Stomach (tissue), 4 donors: ENCODE measurements around the gene SAP30L.

Source experiments
- EP300 ChIP-seq: sonication (generic); formaldehyde crosslinking; IDR thresholded peaks from one replicate; pipeline ENCODE4 v1.6.1; 2017; ENCODE audit warnings: antibody characterized with exemption
- POLR2A ChIP-seq, 4 donors: fragments of 450-650 bp; IDR thresholded peaks; one replicate each; pipeline ENCODE4 v1.6.1; 2016; ENCODE audit warnings: antibody characterized with exemption in 4 of 4, control low read depth in 2 of 4, mild to moderate bottlenecking in 1 of 4, moderate library complexity in 1 of 4
- TF ChIP-seq, protein P1 (sequence below), 7 experiments: fragments of 450-650 bp in 4 of 7; fragments of 200-600 bp in 3 of 7; sonication (generic) in 3 of 7; IDR thresholded peaks; one replicate each; pipeline ENCODE4 v1.5.1; 2016 to 2019; ENCODE audit warnings: antibody characterized with exemption in 7 of 7, control low read depth in 2 of 7, mild to moderate bottlenecking in 1 of 7

- TF ChIP-seq, protein P1, sequence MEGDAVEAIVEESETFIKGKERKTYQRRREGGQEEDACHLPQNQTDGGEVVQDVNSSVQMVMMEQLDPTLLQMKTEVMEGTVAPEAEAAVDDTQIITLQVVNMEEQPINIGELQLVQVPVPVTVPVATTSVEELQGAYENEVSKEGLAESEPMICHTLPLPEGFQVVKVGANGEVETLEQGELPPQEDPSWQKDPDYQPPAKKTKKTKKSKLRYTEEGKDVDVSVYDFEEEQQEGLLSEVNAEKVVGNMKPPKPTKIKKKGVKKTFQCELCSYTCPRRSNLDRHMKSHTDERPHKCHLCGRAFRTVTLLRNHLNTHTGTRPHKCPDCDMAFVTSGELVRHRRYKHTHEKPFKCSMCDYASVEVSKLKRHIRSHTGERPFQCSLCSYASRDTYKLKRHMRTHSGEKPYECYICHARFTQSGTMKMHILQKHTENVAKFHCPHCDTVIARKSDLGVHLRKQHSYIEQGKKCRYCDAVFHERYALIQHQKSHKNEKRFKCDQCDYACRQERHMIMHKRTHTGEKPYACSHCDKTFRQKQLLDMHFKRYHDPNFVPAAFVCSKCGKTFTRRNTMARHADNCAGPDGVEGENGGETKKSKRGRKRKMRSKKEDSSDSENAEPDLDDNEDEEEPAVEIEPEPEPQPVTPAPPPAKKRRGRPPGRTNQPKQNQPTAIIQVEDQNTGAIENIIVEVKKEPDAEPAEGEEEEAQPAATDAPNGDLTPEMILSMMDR (IDR thresholded peaks at IDR 0.05): no peak
- no peak for TF ChIP-seq POLR2A (IDR thresholded peaks at IDR 0.05)
- no peak for TF ChIP-seq EP300
Observed at GRCh38 chr5:154455585-154455984, 9.8 kb downstream of the SAP30L start.
